Measurements from ENCODE around the gene THEMIS2.

DNA sequence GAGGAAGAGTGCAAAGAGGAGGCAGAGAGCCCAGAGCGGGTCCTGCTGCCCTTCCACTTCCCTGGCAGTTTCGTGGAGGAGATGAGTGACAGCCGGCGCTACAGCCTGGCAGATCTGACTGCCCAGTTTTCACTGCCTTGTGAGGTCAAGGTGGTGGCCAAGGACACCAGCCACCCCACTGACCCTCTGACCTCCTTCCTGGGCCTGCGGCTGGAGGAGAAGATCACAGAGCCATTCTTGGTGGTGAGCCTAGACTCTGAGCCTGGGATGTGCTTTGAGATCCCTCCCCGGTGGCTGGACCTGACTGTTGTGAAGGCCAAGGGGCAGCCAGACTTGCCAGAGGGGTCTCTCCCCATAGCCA, 10.2 kb downstream of the THEMIS2 start:
- TF ChIP-seq POLR2A (IDR thresholded peaks at IDR 0.05), result no peak
- TF ChIP-seq, protein P1, sequence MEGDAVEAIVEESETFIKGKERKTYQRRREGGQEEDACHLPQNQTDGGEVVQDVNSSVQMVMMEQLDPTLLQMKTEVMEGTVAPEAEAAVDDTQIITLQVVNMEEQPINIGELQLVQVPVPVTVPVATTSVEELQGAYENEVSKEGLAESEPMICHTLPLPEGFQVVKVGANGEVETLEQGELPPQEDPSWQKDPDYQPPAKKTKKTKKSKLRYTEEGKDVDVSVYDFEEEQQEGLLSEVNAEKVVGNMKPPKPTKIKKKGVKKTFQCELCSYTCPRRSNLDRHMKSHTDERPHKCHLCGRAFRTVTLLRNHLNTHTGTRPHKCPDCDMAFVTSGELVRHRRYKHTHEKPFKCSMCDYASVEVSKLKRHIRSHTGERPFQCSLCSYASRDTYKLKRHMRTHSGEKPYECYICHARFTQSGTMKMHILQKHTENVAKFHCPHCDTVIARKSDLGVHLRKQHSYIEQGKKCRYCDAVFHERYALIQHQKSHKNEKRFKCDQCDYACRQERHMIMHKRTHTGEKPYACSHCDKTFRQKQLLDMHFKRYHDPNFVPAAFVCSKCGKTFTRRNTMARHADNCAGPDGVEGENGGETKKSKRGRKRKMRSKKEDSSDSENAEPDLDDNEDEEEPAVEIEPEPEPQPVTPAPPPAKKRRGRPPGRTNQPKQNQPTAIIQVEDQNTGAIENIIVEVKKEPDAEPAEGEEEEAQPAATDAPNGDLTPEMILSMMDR (IDR thresholded peaks at IDR 0.05), result no peak
